ENCODE measurements around the gene ATP5IF1. TPM values are rescaled to one million over a fixed set of nuclear protein-coding genes. Genes with fewer than 3 reads are reported as not detected.

The ATP5IF1 gene
- polyA plus RNA-seq, 1 experiment, result 168 TPM

- ChIA-PET CTCF (interaction anchor here (0.8 to 2.5 kb wide), 4 partner anchors 12 to 172 kb away, joined by 3 to 14 read pairs (median 4); no protein-coding TSS in a partner anchor), POLR2A (no interaction called here)
- Histone ChIP-seq H3K36me3 (ENCODE audit: control insufficient read depth, insufficient read depth, low read length) (no peaks in the 10 kb centered on the region), H3K4me3 (ENCODE audit: low read depth, low read length) (peak overlapping the region; percentile 98), H3K27me3 (ENCODE audit: control insufficient read depth, insufficient read depth, low read length) (no peaks in the 10 kb centered on the region)
- no peak for TF ChIP-seq CTCF (IDR thresholded peaks at IDR 0.05; ENCODE audit: insufficient read depth, low read depth, low read length)
- DNase-seq (ENCODE audit: low read depth), result no peak
Observed at GRCh38 chr1:28260803-28261174, 24.9 kb downstream of the ATP5IF1 start.

- H3K27me3 ChIP-seq (ENCODE audit: control insufficient read depth, insufficient read depth, low read length), result no peaks in the 10 kb centered on the region
- ChIA-PET POLR2A (no interaction called here), CTCF (no interaction called here)
- TF ChIP-seq CTCF (IDR thresholded peaks at IDR 0.05; ENCODE audit: insufficient read depth, low read depth, low read length), result no peak
- peaks cover 3% of the 10 kb centered on the region; the same call in 1 of the 2 replicates for H3K36me3 ChIP-seq (ENCODE audit: control insufficient read depth, insufficient read depth, low read length)
- DNase-seq (ENCODE audit: low read depth), result no peak
- H3K4me3 ChIP-seq (ENCODE audit: low read depth, low read length), result no peak overlapping the region
Observed at GRCh38 chr1:28264897-28265296, 29.0 kb downstream of the ATP5IF1 start.

- peaks cover 3% of the 10 kb centered on the region; the same call in 1 of the 2 replicates for H3K36me3 ChIP-seq (ENCODE audit: control insufficient read depth, insufficient read depth, low read length)
- H3K4me3 ChIP-seq (ENCODE audit: low read depth, low read length), result no peak overlapping the region
- ChIA-PET POLR2A (no interaction called here), CTCF (interaction anchor here (2.2 kb wide), 1 partner anchor 16 kb away, joined by 10 read pairs; no protein-coding TSS in a partner anchor)
- H3K27me3 ChIP-seq (ENCODE audit: control insufficient read depth, insufficient read depth, low read length), result no peaks in the 10 kb centered on the region
- TF ChIP-seq CTCF (IDR thresholded peaks at IDR 0.05; ENCODE audit: insufficient read depth, low read depth, low read length), result no peak
- no peak for DNase-seq (ENCODE audit: low read depth)
Observed at GRCh38 chr1:28265577-28265976, 29.7 kb downstream of the ATP5IF1 start.

- Histone ChIP-seq H3K4me3 (ENCODE audit: low read depth, low read length) (no peak overlapping the region), H3K36me3 (ENCODE audit: control insufficient read depth, insufficient read depth, low read length) (peaks cover 6% of the 10 kb centered on the region), H3K27me3 (ENCODE audit: control insufficient read depth, insufficient read depth, low read length) (no peaks in the 10 kb centered on the region)
- CTCF ChIA-PET, result interaction anchor here (1.3 to 2.2 kb wide), 2 partner anchors 12 to 18 kb away, joined by 3 to 10 read pairs; no protein-coding TSS in a partner anchor
- POLR2A ChIA-PET, result no interaction called here
- no peak for TF ChIP-seq CTCF (IDR thresholded peaks at IDR 0.05; ENCODE audit: insufficient read depth, low read depth, low read length)
- DNase-seq (ENCODE audit: low read depth), result no peak
Observed at GRCh38 chr1:28266920-28267322, 31.0 kb downstream of the ATP5IF1 start.

GRCh38 chr1:28267633-28268032, 31.7 kb downstream of the ATP5IF1 start:
- Histone ChIP-seq H3K4me3 (ENCODE audit: low read depth, low read length) (no peak overlapping the region), H3K27me3 (ENCODE audit: control insufficient read depth, insufficient read depth, low read length) (no peaks in the 10 kb centered on the region), H3K36me3 (ENCODE audit: control insufficient read depth, insufficient read depth, low read length) (peaks cover 13% of the 10 kb centered on the region)
- ChIA-PET CTCF (interaction anchor here (2.2 kb wide), 1 partner anchor 18 kb away, joined by 10 read pairs; no protein-coding TSS in a partner anchor), POLR2A (no interaction called here)
- DNase-seq (ENCODE audit: low read depth), result no peak
- no peak for TF ChIP-seq CTCF (IDR thresholded peaks at IDR 0.05; ENCODE audit: insufficient read depth, low read depth, low read length)
